Measurements from ENCODE around the gene WDFY2. TPM values are rescaled to one million over a fixed set of nuclear protein-coding genes. Genes with fewer than 3 reads are reported as not detected.
"Not testable (repeated sequence)": the region's sequence is repeated elsewhere in the genome, so short reads cannot be mapped to it uniquely, and the experiment has no call there.

The WDFY2 gene
- total RNA-seq, 1 experiment from 2014 or later: 14.1 TPM

GRCh38 chr13:51542346-51543242, 41.7 kb upstream of the WDFY2 start:
- BruUV-seq (replicated peaks): no TSS peak
- no peak for DNase-seq
- Histone ChIP-seq H3K36me3 (ENCODE audit: low read depth) (no peaks in the 10 kb centered on the region), H3K27ac (no peak overlapping the region), H3K9me3 (ENCODE audit: insufficient read depth, low read depth) (no peaks in the 10 kb centered on the region), H3K79me2 (ENCODE audit: low read depth) (no peaks in the 10 kb centered on the region), H3K4me3 (no peak overlapping the region), H3K9me2 (ENCODE audit: insufficient read depth) (no peaks in the 10 kb centered on the region), H3F3A (ENCODE audit: insufficient read depth, low read depth) (no peaks in the 10 kb centered on the region), H4K20me1 (ENCODE audit: insufficient read depth) (no peaks in the 10 kb centered on the region), H3K4me1 (replicated peaks; ENCODE audit: insufficient read depth) (no peaks in the 10 kb centered on the region; the same call in 1 of the 2 replicates), H3K4me2 (no peak overlapping the region), H2AFZ (no peak overlapping the region), H3K27me3 (ENCODE audit: insufficient read depth, low read depth) (no peaks in the 10 kb centered on the region)
- ChIA-PET CTCF (interaction anchor here (0.6 kb wide), 1 partner anchor 9 kb away, joined by 3 read pairs; no protein-coding TSS in a partner anchor), POLR2A (ENCODE audit: unreplicated experiment) (interaction anchor here (0.7 kb wide), 1 partner anchor 68 kb away, joined by 3 read pairs; no protein-coding TSS in a partner anchor)
- TF ChIP-seq CTCF (conservative IDR thresholded peaks at IDR 0.05): no peak
- no peak for TF ChIP-seq EZH2 (IDR thresholded peaks at IDR 0.05; ENCODE audit: low read depth)
- intact Hi-C loops (cut with micrococcal nuclease; ENCODE audit: unreplicated experiment): no loop called here

GRCh38 chr13:51545446-51545845, 38.8 kb upstream of the WDFY2 start:
- H3K9me3 ChIP-seq (ENCODE audit: insufficient read depth, low read depth); H2AFZ ChIP-seq; H3K27me3 ChIP-seq (ENCODE audit: insufficient read depth, low read depth); H4K20me1 ChIP-seq (ENCODE audit: insufficient read depth); H3F3A ChIP-seq (ENCODE audit: insufficient read depth, low read depth); DNase-seq; H3K36me3 ChIP-seq (ENCODE audit: low read depth); BruUV-seq (replicated peaks); CTCF ChIA-PET; intact Hi-C loops (cut with micrococcal nuclease; ENCODE audit: unreplicated experiment); H3K9me2 ChIP-seq (ENCODE audit: insufficient read depth); H3K4me3 ChIP-seq; H3K79me2 ChIP-seq (ENCODE audit: low read depth); POLR2A ChIA-PET (ENCODE audit: unreplicated experiment); H3K27ac ChIP-seq; H3K4me2 ChIP-seq: not testable (repeated sequence)
- H3K4me1 ChIP-seq (replicated peaks; ENCODE audit: insufficient read depth): peaks cover 18% of the 10 kb centered on the region

- Histone ChIP-seq H3K4me2 (no peak overlapping the region), H3K4me3 (no peak overlapping the region), H3K9me3 (ENCODE audit: insufficient read depth, low read depth) (no peaks in the 10 kb centered on the region), H3K79me2 (ENCODE audit: low read depth) (no peaks in the 10 kb centered on the region), H3K27ac (no peak overlapping the region), H3K9me2 (ENCODE audit: insufficient read depth) (no peaks in the 10 kb centered on the region), H3K4me1 (replicated peaks; ENCODE audit: insufficient read depth) (peaks cover 18% of the 10 kb centered on the region), H3F3A (ENCODE audit: insufficient read depth, low read depth) (no peaks in the 10 kb centered on the region), H3K27me3 (ENCODE audit: insufficient read depth, low read depth) (no peaks in the 10 kb centered on the region), H2AFZ (no peak overlapping the region), H4K20me1 (ENCODE audit: insufficient read depth) (no peaks in the 10 kb centered on the region), H3K36me3 (ENCODE audit: low read depth) (no peaks in the 10 kb centered on the region)
- CTCF ChIA-PET: interaction anchor here (0.6 kb wide), 1 partner anchor 8 kb away, joined by 14 read pairs; no protein-coding TSS in a partner anchor
- TF ChIP-seq CTCF (conservative IDR thresholded peaks at IDR 0.05): no peak
- no peak for TF ChIP-seq EZH2 (IDR thresholded peaks at IDR 0.05; ENCODE audit: low read depth)
- DNase-seq: no peak
- intact Hi-C loops (cut with micrococcal nuclease; ENCODE audit: unreplicated experiment): no loop called here
- POLR2A ChIA-PET (ENCODE audit: unreplicated experiment): no interaction called here
- no TSS peak for BruUV-seq (replicated peaks)
These were observed 36.7 kb upstream of the WDFY2 start for GRCh38 chr13:51547425-51548176.

Data from PC-9 (cell line).